ENCODE data around the gene NEURL3.

The NEURL3 gene

DNA sequence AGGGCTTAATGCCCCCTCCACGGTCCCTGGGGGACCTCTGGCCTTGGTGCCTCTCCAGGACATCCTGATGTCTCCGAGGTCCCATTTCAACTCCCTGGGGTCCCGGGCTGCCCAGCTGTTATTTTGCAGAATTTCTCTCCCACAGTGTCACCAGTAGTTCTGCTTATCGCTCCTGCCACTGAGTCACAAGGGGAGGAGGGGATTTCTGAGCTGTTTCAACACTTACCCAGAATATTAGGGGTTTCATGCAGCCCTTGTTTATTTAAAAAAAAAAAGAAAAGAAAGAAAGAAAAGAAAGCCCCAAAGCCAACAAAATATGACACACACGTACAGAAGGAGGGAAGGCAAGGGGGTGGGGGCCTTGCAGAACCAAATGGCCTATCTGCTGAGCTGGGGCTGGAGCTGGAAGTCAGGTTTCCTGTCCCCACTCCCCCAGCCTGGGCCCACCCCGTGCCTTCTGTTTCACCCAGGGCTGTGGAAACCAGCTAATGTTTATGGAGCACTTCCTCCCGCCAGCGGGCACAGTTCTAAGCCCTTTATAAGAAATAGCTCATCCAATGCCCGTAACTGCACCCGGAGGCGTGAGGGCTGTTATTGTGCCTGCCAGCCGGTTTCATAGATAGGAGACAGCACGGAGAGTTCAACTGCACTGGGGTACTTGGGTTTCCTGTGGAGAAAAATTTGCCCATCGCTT lies 23.0 kb upstream of the NEURL3 start:
- no peak for DNase-seq (ENCODE audit: low spot score)

- DNase-seq (ENCODE audit: low spot score), result no peak
These were observed 22.3 kb upstream of the NEURL3 start for GRCh38 chr2:96527286-96528005.

DNA sequence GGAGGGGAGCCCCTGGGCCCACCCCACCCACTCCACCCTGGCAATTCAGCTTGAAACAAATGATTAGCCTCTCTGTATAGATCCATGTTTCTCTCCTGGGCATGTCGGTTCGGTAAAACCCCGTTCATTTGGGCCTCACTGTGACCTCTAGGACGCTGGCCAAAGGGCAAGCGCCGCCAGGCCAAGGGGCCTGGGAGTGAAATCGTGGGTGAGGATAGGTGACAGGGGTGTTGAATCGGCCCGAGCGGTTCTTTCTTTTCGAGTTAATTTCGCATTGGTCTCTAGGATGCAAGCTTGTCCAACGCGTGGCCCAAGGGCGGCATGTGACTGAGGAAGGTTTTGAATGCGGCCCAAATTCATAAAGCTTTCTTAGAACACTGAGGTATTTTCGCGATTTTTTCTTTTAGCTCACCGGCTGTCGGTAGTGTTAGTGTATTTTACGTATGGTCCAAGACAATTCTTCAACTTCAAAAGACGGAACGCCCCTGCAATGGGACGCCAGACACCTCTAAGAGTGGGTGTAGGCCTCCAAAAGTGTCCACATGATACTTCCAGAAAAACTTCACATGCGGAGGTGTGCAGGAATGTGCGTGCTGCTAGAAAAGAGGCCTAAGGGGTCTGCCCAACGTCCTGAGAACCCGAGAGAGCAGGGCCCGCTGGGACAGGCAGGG lies 21.6 kb upstream of the NEURL3 start:
- DNase-seq (ENCODE audit: low spot score), result no peak

GRCh38 chr2:96526101-96526591 lies 21.0 kb upstream of the NEURL3 start:
- no peak for DNase-seq (ENCODE audit: low spot score)

GRCh38 chr2:96525211-96525507 lies 20.0 kb upstream of the NEURL3 start:
- DNase-seq (ENCODE audit: low spot score), result no peak

GRCh38 chr2:96524482-96525210 lies 19.5 kb upstream of the NEURL3 start:
- DNase-seq (ENCODE audit: low spot score), result no peak

DNA sequence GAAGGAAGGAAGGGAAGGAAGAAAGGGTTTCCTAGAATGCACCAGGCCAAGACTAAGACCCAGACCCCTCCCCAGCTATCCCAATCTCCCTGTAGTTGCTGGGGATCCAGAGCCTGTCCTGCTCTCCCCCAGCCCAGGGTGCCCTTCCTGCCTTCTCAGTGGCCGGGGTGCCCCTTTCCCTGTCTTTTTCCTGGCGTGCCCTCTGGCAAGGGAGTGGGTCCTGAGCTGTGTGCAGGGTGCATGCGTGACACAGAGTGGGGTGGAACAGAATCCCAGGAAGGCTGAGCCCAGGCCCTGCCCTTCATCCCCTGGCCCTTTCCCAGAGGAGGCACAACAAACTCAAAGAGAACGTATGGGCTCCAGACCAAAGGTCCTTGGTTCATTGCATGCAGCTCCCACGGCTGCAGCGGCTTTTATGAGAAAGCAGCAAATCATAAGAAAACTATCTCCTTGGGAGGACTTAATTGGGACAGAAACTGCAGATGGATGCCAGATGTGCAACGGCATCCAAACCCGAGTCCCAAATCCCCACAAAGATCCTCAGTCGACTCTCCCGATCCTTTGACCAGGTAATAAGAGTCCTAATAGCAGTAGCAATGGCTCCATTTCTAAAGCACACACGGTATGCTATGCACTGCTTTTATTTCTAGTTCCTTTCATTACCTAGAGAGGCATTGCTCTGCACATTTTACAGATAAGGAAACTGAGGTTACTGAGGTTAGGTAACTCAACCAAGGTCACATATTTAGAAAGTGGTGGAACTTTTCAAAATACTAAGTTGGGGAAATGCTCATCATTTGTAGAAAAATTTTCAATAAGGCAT lies 18.7 kb upstream of the NEURL3 start:
- DNase-seq (ENCODE audit: low spot score), result no peak

GRCh38 chr2:96522304-96523203 lies 17.4 kb upstream of the NEURL3 start:
- no peak for DNase-seq (ENCODE audit: low spot score)

GRCh38 chr2:96521219-96521618 lies 16.1 kb upstream of the NEURL3 start:
- no peak for DNase-seq (ENCODE audit: low spot score)

- no peak for DNase-seq (ENCODE audit: low spot score)
These were observed 15.5 kb upstream of the NEURL3 start for GRCh38 chr2:96520697-96521096.

GRCh38 chr2:96520231-96520630 lies 15.1 kb upstream of the NEURL3 start:
- no peak for DNase-seq (ENCODE audit: low spot score)

DNA sequence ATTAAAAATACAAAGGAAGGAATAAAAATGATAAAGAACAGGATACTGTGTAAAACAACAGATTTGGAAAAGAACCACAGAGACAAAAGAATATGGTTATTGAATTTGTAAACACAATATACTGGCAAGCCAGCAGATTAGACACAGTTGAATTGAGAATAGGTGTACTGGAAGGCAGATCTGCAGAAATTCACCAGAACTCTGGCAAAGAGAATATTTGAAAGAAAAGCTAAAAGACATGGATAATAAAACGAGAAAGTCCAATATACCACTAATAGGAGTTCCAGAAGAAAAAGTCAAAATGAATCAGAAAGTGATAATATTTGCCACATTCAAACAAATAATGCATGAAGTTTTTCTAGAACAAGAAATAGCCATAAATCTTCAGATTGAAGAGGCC lies 11.9 kb upstream of the NEURL3 start:
- DNase-seq (ENCODE audit: low spot score), result no peak

DNA sequence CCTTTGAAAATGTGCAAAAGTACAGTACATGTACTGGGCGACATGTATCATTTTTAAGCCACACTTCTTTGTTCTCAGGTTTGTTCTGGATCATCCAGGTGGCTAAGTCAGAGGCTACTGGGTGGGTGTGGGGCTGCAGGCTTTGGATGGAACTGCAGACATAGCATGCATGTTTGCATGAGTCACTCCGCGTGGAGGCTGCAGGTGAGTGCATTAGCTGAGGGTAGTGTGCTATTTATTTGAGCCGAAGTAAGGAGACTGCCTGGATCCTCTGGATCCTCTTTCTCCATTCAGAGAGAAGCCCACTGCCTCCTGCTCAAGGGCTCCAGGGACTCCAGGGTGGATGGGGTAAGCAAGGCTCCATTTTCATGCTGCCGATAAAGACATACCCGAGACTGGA lies 9.4 kb upstream of the NEURL3 start:
- DNase-seq (ENCODE audit: low spot score), result no peak

DNA sequence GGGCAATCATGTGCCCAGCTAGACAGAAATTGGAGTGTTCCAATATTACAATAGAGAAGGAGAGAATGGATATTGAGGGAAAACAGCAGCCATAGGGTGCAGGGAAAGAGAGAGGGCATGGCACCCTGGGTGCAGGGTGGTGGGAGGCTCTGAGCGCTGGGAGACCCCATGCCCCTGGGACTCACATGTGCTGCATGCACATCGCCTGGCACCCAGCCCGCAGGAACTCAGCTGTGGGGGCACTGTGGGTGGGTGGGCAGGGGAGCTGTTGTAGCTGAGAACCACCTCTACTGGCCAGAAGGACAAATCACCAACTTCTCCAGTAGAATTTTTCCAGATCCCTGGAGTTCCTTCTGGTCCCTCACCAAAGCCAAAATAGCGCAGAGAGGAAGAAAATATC lies 7.2 kb upstream of the NEURL3 start:
- DNase-seq (ENCODE audit: low spot score), result no peak

- DNase-seq (ENCODE audit: low spot score), result no peak
These were observed 6.7 kb upstream of the NEURL3 start for GRCh38 chr2:96511851-96512250.

GRCh38 chr2:96510931-96511595 lies 5.9 kb upstream of the NEURL3 start:
- no peak for DNase-seq (ENCODE audit: low spot score)

DNA sequence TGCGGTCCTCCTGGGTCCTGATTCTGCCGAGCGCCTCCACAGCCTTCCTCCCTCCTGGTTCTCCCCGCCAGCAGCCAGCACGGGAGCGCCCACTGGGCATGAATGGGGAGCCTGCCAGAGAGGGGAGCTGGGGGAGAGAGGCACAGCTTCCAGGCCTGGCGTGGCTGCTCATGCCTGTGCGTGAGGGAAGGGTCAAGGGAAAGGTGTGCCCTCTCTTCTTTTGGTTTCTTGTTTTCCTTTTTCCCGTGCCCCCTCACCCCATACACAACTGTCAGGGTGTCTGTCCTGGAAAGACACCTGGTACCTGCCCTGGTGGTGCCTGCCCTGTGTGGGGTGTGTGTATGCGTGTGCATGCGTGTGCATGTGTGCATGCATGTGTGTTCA lies 4.7 kb upstream of the NEURL3 start:
- DNase-seq (ENCODE audit: low spot score), result no peak

DNA sequence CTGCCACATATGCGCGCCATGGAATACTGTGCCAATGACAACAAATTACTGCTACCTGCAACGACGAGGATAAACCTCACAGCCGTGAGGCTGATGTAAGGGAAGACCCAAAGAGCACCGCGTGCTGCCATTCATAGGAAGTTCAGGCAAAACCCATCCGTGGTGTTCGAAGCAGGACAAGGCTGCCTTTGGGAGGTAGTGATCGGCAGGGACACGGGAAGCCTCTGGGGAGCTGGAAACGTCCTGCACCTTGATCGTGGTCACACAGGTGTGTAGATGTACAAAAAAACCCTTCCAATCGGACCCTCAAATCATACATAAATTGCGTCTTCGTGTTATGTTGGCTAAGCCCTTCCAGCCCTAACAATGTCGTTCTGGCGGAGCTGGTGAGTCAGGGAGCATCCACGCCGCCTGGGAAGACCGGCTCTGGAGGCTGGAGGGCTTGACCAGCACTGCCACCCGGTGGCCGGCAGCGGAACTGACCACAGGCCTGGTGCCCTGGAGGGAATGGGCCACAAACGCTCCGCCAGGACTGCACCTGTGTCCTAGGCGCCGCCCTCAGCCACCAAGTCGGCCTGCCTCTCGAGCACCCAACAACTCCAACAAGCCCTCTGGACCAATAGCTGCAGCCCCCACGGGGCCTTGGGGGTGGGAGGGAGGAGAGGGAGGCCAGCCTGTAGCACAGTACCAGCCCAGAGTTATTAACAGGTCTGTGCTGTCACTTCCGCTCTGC lies 4.1 kb upstream of the NEURL3 start:
- DNase-seq (ENCODE audit: low spot score), result peak; percentile 78

- DNase-seq (ENCODE audit: low spot score), result no peak
These were observed 3.5 kb upstream of the NEURL3 start for GRCh38 chr2:96508521-96509113.

Data from SK-N-DZ (cell line).